ENCODE data around the gene CFAP45. TPM values are rescaled to one million over a fixed set of nuclear protein-coding genes. Genes with fewer than 3 reads are reported as not detected.

The CFAP45 gene
- polyA plus RNA-seq, 3 donors, result 0.12 to 1.0 TPM; not detected in 1

- peaks cover 0 to 8% (median 0%) of the 10 kb centered on the region in 7 donors for H3K9me3 Mint-ChIP-seq
- Histone ChIP-seq H4K20me1 (ENCODE audit: insufficient read depth, low read length) (no peaks in the 10 kb centered on the region), H3K4me2 (replicated peaks; ENCODE audit: extremely low read depth, low read length, poor library complexity, severe bottlenecking) (peak within 1 kb of the TSS; percentile 74), H3K36me3 (replicated peaks in 1 of 2; ENCODE audit: control insufficient read depth in 1 of 2, insufficient read depth in 2 of 2, low read length in 2 of 2) (no peaks in the 10 kb centered on the region), H3K4me3 (replicated peaks in 1 of 3; ENCODE audit: low read depth in 2 of 3, low read length in 3 of 3) (peak within 1 kb of the TSS in 1 of 3 experiments; percentile 57), H3K27ac (ENCODE audit: low read depth in 1 of 2, low read length in 2 of 2) (no peak within 1 kb of the TSS), H3K9ac (ENCODE audit: insufficient read depth, low read length, poor library complexity, severe bottlenecking) (no peak within 1 kb of the TSS), H2AFZ (ENCODE audit: insufficient read depth, low read depth, low read length, poor library complexity, severe bottlenecking) (peak within 1 kb of the TSS; percentile 56), H3K27me3 (ENCODE audit: control insufficient read depth in 2 of 2, insufficient read depth in 2 of 2, low read length in 2 of 2) (peaks cover 6 to 23% of the 10 kb centered on the region in 2 donors), H3K79me2 (ENCODE audit: insufficient read depth, low read length) (peaks cover 20% of the 10 kb centered on the region), H3K4me1 (ENCODE audit: control insufficient read depth in 1 of 2, insufficient read depth in 2 of 2, low read length in 2 of 2) (peaks cover 18 to 29% of the 10 kb centered on the region in 2 donors), H3K9me3 (replicated peaks in 1 of 2; ENCODE audit: control insufficient read depth in 1 of 2, insufficient read depth in 1 of 2, low read length in 2 of 2) (no peaks in the 10 kb centered on the region)
- peaks cover 44% of the 10 kb centered on the region for H3K4me1 Mint-ChIP-seq
- H3K4me3 Mint-ChIP-seq, result peak within 1 kb of the TSS; percentile 49 to 83
- peak; percentile 40 for TF ChIP-seq CTCF (IDR thresholded peaks at IDR 0.05)
- peaks cover 0 to 13% of the 10 kb centered on the region in 2 donors for H3K36me3 Mint-ChIP-seq
- intact Hi-C loops (cut with micrococcal nuclease), result no loop called here
- 1% methylated on average over 50 of the region's 58 CpGs for WGBS (ENCODE audit: insufficient coverage)
- H3K27ac Mint-ChIP-seq, result peak within 1 kb of the TSS in 2 of 7 donors; percentile 36 to 57
- peak in 2 of 3 donors; percentile 32 to 39 for DNase-seq
- H3K27me3 Mint-ChIP-seq (ENCODE audit: low read depth in 3 of 3), result peaks cover 19 to 37% (median 23%) of the 10 kb centered on the region in 3 donors
Measured at GRCh38 chr1:159945483-159946241, 45.7 kb upstream of the CFAP45 start, which contains the start of gene IGSF9. IGSF9 (minus strand) TSS chr1:159945613; CDS start chr1:159943454, 2,159 bp downstream.

- peak overlapping the region in 1 of 3 experiments; percentile 57 for H3K4me3 ChIP-seq (replicated peaks in 1 of 3; ENCODE audit: low read depth in 2 of 3, low read length in 3 of 3)
- intact Hi-C loops (cut with micrococcal nuclease), result no loop called here
- H3K36me3 Mint-ChIP-seq, result peaks cover 0 to 13% of the 10 kb centered on the region in 2 donors
- peak in 1 of 3 donors; percentile 1 for DNase-seq
- H3K9ac ChIP-seq (ENCODE audit: insufficient read depth, low read length, poor library complexity, severe bottlenecking), result no peak overlapping the region
- H3K27me3 Mint-ChIP-seq (ENCODE audit: low read depth in 3 of 3), result peaks cover 19 to 33% (median 23%) of the 10 kb centered on the region in 3 donors
- H3K27ac ChIP-seq (ENCODE audit: low read depth in 1 of 2, low read length in 2 of 2), result no peak overlapping the region
- peaks cover 28% of the 10 kb centered on the region for H3K79me2 ChIP-seq (ENCODE audit: insufficient read depth, low read length)
- peaks cover 6 to 23% of the 10 kb centered on the region in 2 donors for H3K27me3 ChIP-seq (ENCODE audit: control insufficient read depth in 2 of 2, insufficient read depth in 2 of 2, low read length in 2 of 2)
- H2AFZ ChIP-seq (ENCODE audit: insufficient read depth, low read depth, low read length, poor library complexity, severe bottlenecking), result peak overlapping the region; percentile 56
- H3K36me3 ChIP-seq (replicated peaks in 1 of 2; ENCODE audit: control insufficient read depth in 1 of 2, insufficient read depth in 2 of 2, low read length in 2 of 2), result no peaks in the 10 kb centered on the region
- H3K4me2 ChIP-seq (replicated peaks; ENCODE audit: extremely low read depth, low read length, poor library complexity, severe bottlenecking), result peak overlapping the region; percentile 74
- H3K4me3 Mint-ChIP-seq, result peak overlapping the region; percentile 49 to 83
- WGBS (ENCODE audit: insufficient coverage), result 36% methylated on average over 11 of the region's 11 CpGs
- peak overlapping the region in 2 of 7 donors; percentile 36 to 57 for H3K27ac Mint-ChIP-seq
- no peaks in the 10 kb centered on the region for H3K9me3 ChIP-seq (replicated peaks in 1 of 2; ENCODE audit: control insufficient read depth in 1 of 2, insufficient read depth in 1 of 2, low read length in 2 of 2)
- H3K4me1 ChIP-seq (ENCODE audit: control insufficient read depth in 1 of 2, insufficient read depth in 2 of 2, low read length in 2 of 2), result peaks cover 18 to 30% of the 10 kb centered on the region in 2 donors
- peaks cover 42% of the 10 kb centered on the region for H3K4me1 Mint-ChIP-seq
- no peaks in the 10 kb centered on the region for H4K20me1 ChIP-seq (ENCODE audit: insufficient read depth, low read length)
- H3K9me3 Mint-ChIP-seq, result peaks cover 0 to 8% (median 0%) of the 10 kb centered on the region in 7 donors
- TF ChIP-seq CTCF (IDR thresholded peaks at IDR 0.05), result no peak
Measured at GRCh38 chr1:159944623-159945455, 44.9 kb upstream of the CFAP45 start.

Measured in CD14-positive monocyte (primary cell).